ENCODE measurements around the gene ZNF862.
"Not testable (repeated sequence)": the region's sequence is repeated elsewhere in the genome, so short reads cannot be mapped to it uniquely, and the experiment has no call there.

ZNF862 gene

DNA sequence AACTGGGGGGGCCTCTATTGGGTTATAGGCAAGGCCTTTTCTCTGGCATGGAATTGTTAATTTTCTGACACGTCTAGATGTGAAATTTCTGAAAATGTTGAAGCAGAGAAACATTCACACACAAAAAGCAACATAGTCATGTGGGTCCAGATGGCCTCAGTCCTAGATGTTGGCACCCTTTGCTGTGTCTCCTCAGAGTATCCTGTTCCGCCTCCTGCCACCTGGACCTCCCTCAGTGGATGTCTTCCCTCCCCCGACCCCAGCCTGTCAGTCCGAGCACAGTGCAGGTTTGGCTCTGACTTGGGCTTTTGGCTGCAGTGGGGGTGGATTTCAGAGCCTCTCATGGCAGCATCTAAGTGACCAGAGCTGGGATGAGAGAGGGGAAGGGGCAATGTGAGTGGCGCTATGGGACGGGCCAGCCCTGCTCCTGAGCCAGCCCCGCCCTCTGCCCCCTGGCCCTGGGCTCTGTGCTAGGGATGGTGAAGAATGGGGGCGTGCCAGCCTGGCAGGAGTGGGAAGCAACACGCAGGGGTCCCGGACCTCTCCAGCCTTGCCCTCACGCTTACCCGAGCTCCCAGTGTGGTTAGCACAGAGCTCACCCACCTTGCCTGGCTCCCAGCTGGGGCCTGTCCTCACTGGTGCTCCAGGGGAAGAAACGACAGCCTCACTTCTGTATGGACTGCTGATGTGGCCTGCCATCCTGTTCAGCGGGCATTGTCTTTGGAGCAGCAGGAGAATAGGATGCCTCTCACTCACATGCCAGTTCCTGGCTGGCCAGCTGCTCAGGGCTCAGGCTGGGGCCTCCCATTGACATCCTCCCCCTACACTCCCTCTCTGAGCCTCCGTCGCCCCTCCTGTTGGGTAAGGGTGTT, 41.8 kb downstream of the ZNF862 start:
- no peak for DNase-seq (ENCODE audit: low read depth in 1 of 2, low spot score in 1 of 2)

DNA sequence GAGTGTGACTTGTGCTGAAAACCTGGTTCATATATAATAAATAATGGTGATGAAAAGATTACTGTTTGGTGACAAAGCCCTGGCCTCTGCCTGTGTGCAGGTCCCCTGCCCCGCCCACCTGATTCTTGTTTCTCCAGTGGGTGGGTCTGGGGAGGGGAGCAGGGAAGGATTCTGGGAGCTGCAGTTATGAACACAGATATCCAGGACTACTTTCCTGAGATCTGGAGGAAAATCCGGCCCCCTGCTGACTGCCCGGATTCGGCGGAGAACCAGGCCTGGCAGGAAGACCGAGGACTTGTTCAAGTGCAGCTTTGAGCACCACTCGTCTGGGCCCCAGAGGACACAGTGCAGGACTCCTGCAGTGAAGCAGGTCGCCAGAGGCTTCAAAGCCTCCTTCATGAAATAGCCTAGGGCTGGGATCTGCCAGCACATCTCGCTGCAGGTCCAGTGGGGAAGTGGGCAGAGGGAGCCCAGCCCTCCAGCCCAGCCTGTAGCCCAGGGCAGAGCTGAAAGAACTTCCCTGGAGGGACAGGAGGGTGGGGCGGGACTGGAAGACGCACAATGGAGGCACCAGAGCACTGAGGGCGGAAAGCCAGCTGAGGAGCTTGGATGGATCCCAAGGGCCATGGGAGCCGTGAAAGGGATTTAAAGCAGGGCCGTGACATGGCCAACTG, 42.6 kb downstream of the ZNF862 start:
- no peak for DNase-seq (ENCODE audit: low read depth in 1 of 2, low spot score in 1 of 2)

DNA sequence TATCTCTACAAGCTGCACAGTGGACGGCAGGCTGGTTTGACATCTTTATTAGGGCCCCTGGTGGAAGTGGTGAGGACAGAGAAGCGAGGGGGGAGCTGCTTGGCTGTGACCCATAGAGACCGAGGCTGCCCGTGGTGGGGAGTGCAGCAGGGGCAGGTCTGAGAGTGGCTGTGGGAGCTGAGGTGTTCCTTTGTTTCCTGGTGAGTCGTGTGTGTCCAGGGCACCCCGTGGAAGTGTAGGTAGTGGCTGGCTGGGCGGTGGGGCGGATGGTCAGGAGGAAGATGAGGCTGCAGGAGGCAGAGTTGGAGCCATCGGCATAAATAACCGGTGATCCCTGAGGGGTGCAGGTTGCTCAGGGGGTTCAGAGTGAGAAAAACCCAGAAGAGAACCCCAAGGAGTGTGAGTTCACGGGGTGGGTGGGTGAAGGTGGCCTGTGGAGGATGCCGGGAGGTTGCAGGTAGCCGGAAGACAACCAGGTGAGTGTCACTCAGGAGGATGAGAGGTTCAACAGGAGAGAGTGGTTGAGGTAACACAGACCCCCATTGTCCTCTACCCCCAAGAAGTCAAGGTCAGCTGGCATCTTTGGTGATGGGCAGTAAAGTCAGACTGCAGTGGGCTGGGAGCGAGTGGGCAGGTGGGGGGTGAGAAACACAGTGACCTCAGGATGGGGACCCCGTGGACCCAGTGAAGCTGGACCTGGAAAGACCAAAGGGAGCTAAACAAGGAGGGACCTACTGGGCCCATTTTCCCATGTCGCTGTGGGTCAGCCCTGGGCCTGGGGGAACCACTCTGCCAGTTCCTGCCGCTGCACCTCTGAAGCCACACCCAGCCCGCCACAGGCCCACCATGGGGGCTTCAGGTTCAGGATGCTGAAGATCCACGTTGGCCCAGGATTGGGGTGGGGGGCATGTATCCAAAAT, 43.4 kb downstream of the ZNF862 start:
- no peak for DNase-seq (ENCODE audit: low read depth in 1 of 2, low spot score in 1 of 2)

DNA sequence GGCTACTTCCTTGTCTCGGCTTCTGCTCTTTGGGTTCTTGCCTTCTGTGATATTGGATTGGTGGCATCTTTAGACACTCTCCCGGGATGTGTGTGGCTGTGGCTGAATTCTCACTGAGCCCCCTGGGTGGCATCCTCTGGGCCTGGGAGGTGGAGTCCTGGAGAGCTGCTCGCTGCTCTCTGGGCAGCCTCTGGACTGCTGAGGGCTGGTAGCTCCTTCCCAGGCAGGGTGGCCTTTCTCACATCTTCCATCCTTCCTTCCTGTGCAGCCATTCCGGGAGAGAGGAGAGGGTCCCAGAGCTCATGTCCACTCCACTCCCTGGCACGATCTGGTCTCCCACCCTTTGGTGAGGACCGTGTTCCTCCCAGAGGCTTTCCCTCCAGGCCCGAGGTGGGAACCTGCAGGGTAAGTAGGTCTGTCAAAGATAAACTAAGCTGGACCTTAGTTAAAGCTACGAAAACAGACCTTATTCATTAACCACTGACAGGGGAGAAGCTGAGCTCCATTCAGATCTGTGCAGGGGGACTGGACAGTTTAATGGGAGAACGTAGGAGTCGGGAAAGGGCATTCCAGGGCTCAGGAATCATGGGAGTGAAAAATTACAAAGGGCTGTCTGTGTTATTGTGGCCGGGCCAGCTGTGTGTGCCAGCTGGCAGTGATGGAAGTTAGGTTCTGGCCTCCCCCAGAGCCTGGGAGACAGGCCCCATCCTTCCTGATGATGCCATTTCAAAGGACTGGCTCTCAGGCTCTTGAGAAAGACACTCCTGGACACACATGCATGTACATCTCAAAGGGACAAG, 44.3 kb downstream of the ZNF862 start:
- DNase-seq (ENCODE audit: low read depth in 1 of 2, low spot score in 1 of 2): no peak

DNA sequence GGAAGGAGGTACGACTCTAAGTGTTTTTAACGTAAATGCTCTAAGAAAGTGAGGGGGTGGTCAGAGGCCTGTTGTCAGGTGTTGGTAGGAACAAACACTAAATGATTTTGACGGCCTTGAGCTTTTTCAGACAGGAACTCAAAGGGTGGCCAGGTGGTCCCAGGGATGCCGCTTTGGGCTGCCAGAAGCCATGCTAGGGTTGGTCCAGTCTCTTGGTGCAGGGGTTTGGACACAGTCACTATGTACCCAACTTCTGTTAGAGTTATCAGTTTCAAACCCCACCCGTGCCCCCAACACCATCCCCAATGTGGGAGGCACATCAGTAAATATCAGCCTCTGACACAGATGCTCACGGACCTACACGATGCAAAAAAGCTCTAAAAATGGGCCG, 44.9 kb downstream of the ZNF862 start:
- no peak for DNase-seq (ENCODE audit: low read depth in 1 of 2, low spot score in 1 of 2)

DNA sequence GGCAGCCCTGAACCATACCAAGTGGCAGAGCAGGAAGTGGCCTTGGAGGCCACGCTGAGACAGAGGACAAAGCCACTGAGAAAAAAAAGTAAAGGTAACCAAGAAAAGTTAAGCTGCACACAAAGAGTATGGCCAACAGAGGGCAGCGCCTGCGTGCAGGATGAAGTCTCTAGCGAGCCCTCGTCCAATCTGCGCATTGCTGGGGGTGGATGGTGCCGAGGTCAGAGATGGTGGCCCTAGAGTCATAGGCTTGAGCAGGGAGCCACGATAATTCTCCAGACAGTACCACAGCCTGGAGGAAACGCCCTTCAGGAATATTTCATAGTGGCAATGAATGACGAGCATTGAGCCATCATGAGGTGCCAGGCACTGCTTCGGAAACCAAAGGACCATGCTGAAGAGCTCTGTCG, 45.3 kb downstream of the ZNF862 start:
- no peak for DNase-seq (ENCODE audit: low read depth in 1 of 2, low spot score in 1 of 2)

DNA sequence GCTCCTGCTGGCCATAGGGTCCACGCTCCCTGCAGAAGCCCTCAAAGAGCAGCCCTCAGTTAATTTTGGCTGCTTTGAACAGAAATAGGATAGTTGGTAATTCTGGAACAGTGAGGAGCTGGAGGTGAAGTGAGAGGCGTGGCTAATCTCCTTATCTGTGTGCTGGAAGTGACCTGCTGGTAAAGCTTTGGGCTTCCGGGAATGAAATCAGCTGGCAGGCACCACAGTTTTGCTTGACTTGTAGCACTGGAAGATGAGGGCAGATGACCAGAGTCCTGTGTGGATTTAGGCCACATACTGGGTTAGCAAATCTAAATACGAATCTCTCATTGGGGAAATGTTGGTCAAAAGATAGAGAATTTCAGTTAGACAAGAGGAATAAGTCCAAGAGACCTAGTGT, 45.8 kb downstream of the ZNF862 start:
- DNase-seq (ENCODE audit: low read depth in 1 of 2, low spot score in 1 of 2): no peak

DNA sequence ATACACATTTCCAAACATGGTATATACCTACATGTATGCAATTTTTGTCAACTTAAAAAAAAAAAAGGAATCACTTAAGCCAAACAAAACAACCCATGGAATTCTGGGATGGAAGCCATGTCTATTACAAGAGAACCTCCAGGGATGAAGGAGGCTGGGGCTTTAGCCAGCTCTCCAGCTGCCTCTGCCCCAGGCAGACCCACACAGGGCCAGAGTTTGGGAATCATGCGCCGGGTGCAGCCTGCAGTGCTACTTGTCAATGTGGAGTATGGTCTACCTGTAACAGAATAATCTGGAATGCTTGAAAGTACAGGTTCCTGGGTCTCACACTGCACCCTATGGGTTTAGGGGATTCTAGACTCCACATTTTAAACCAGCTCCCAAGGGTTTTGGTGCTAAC, 46.4 kb downstream of the ZNF862 start:
- DNase-seq (ENCODE audit: low read depth in 1 of 2, low spot score in 1 of 2): no peak

DNA sequence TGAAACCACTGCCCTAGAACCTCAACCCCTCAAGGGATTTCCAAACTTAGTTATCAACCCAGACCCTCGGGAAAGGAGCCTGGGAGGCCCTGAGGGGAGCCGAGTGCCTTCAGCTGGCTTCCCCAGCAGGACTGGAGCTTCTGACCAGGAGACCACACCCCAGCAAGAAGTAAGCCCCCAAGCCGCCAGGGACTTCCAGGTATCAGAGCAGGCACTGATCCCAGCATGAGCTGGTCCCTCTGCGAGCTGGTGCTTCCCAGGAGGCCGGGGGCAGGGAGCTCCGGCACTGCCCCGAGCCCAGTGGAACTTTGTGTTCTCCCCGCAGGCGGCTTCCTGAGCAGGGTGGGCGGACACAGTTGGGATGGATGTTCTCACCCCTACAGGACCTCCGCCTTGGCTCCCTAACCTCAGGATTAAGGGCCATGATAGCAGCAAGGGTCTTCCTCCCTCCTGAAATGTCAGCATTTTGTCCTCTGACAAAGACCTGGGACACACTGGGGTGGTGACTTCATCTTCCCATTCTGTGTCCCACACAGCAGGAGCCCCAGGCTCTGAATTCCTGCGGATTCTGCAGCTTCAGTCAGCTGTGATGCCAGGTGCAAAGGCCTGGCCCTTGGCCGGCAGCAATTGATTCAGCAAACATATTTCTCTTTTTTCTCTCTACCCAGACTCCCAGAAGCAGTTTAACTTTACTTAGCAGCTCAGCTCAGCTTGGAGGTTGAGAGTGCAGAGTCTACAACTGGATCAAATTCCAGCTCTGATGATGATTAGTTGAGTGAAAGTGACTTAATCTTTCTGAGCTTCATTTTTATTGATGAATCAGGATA, 47.2 kb downstream of the ZNF862 start:
- DNase-seq (ENCODE audit: low read depth in 1 of 2, low spot score in 1 of 2): no peak

DNA sequence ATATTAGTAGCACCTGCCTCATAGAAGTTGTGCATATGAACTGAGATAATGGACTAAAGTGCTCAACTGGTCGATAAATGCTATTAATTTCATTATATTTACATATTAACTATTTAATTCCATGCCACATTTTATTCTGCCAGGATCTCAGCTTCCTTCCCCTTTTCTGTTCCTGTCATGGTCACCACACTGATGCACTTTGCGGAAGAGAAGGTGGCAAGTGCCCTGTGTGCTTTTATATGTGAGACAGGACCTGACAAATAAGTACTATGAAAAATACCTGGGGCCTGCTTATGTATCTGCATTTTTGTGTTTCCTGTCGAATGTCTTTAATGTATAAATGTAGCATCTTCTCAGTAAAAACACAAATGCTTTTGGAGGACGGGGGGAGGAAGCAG, 47.8 kb downstream of the ZNF862 start:
- no peak for DNase-seq (ENCODE audit: low read depth in 1 of 2, low spot score in 1 of 2)

DNA sequence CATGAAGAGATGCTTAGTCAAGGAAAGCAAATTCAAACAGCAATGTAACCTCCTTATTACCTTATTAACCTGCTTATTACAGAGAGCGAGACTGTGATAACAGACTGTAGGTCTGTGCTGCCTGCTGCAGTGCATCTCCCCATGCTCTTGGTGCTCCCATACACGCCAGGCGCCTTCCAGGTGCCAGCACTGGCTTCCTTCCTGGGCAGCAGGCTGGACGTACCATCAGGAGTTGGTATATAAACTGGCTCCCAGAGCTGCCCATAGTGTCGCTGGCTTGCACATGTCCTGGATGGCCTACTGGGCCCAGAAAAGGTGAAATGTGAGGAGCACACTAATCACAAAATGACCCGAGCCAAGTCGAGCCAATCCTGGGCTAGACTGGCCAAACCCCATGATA, 49.1 kb downstream of the ZNF862 start:
- no peak for DNase-seq (ENCODE audit: low read depth in 1 of 2, low spot score in 1 of 2)

DNA sequence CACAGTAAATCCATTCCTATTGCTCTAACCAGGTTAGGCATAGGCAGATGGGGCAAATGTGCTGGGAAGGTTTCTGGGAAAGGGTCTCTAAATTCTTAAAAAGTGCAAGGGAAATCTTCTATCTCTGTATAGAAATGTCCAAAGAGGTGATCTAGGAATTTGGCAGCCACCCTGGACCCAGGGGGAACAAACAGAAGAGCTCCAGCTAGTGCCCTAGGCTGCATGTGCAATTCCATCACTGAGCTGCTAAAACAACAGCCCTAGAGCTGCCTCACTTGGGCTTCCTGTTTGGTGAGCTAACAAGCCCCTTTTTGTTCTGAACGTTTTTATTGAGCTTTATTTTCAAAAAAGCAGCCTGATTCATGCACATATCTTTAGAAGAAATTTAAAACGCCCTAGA, 52.5 kb downstream of the ZNF862 start:
- not testable (repeated sequence) for DNase-seq (ENCODE audit: low read depth in 1 of 2, low spot score in 1 of 2)

DNA sequence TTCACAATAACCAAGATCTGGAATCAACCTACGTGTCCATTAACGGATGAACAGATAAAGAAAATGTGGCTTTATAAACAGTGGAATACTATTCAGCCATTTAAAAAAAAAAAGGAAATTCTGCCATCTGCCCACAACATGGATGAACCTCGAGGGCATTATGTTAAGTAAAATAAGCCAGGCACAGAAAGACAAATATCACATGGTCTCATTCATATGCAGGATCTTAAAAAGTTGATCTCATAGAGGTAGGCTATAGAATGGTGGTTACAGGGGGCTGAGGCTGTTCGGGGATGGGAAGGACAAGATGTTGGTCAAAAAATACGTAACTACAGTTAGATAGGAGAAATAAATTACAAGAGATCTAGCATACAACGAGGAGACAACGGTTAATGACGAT, 56.8 kb downstream of the ZNF862 start:
- DNase-seq (ENCODE audit: low read depth in 1 of 2, low spot score in 1 of 2): not testable (repeated sequence)

DNA sequence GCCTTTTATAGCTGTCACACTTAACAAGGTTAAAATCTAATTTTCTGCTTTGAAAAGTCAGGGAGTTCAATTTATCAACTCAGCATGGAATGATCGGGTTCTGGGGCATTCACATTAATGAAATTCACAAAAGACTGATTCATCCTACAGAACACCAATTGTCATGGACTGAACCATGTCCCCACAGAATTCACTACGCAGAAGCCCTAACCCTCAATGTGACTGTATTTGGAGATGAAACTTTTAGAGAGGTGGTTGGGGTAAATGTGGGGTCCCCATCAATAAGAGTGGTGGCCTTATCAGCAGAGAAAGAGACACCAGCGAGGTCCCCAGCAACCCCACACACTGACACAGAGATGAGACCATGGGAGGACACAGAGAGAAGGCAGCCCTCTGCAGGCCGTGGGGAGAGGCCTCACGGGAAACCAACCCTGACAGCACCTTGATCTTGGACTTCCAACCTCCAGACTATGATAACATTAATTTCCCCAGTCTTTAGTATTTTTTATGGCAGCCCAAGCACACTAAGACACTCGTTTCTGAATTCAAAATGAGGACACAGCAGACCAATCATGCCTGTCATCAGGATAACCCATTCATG, 69.7 kb downstream of the ZNF862 start:
- not testable (repeated sequence) for DNase-seq (ENCODE audit: low read depth in 1 of 2, low spot score in 1 of 2)

DNA sequence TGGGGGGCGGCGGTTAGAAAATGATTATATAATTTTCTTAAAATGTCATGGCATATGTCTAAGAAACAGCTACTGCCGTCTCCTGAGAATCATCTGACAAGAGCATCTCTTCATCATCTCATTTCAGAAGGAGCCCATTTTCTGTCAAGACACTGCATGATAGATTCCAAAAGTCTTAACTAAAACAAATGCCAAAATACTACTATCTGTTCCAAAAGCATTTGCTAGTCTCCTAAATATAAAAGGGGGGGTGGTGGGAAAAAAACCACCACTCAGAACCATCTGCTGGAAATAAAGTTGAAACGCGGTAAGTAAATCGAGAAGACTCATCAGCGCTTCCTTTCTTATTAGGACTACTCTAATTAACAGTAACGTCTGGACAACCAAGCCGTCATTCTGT, 72.0 kb downstream of the ZNF862 start:
- not testable (repeated sequence) for DNase-seq (ENCODE audit: low read depth in 1 of 2, low spot score in 1 of 2)

DNA sequence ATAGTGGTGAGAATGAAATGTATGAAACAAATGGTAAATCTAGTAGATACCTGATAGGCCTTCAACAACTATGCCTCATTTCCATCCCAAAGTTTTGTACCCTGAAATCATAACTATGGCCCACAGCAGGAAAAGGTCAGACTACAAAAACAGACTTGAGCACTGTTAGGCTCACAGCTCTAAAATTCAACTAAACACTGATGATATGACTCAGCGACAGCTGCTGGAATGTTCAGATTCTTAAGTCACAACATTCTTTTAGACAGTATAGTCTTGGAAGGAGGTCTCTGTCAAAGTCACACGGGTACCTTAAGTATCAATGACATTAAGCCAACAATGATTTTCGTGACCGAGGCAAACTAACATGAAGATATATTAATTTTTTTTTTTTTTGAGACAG, 74.0 kb downstream of the ZNF862 start:
- DNase-seq (ENCODE audit: low read depth in 1 of 2, low spot score in 1 of 2): not testable (repeated sequence)
